ENCODE measurements around the gene CTSH.
"Not testable (repeated sequence)": the region's sequence is repeated elsewhere in the genome, so short reads cannot be mapped to it uniquely, and the experiment has no call there.

Gene CTSH

GRCh38 chr15:78921940-78922339, 22.9 kb downstream of the CTSH start:
- no peak for DNase-seq (ENCODE audit: low spot score)

GRCh38 chr15:78921517-78921916, 23.3 kb downstream of the CTSH start:
- no peak for DNase-seq (ENCODE audit: low spot score)

GRCh38 chr15:78917888-78918287, 27.0 kb downstream of the CTSH start:
- DNase-seq (ENCODE audit: low spot score): no peak

- no peak for DNase-seq (ENCODE audit: low spot score)
These were observed 28.8 kb downstream of the CTSH start for GRCh38 chr15:78916088-78916487.

- no peak for DNase-seq (ENCODE audit: low spot score)
These were observed 29.3 kb downstream of the CTSH start for GRCh38 chr15:78915341-78916087.

GRCh38 chr15:78914027-78914764, 30.6 kb downstream of the CTSH start:
- DNase-seq (ENCODE audit: low spot score): no peak

- no peak for DNase-seq (ENCODE audit: low spot score)
These were observed 31.8 kb downstream of the CTSH start for GRCh38 chr15:78913012-78913411.

GRCh38 chr15:78912316-78912715, 32.5 kb downstream of the CTSH start:
- no peak for DNase-seq (ENCODE audit: low spot score)

GRCh38 chr15:78910271-78910670, 34.6 kb downstream of the CTSH start:
- no peak for DNase-seq (ENCODE audit: low spot score)

GRCh38 chr15:78909791-78910228, 35.0 kb downstream of the CTSH start:
- DNase-seq (ENCODE audit: low spot score): no peak

- DNase-seq (ENCODE audit: low spot score): no peak
These were observed 35.6 kb downstream of the CTSH start for GRCh38 chr15:78909160-78909695.

GRCh38 chr15:78907577-78907976, 37.3 kb downstream of the CTSH start:
- no peak for DNase-seq (ENCODE audit: low spot score)

- DNase-seq (ENCODE audit: low spot score): no peak
These were observed 38.6 kb downstream of the CTSH start for GRCh38 chr15:78906316-78906620.

- no peak for DNase-seq (ENCODE audit: low spot score)
These were observed 40.1 kb downstream of the CTSH start for GRCh38 chr15:78904599-78905358.

- not testable (repeated sequence) for DNase-seq (ENCODE audit: low spot score)
These were observed 42.4 kb downstream of the CTSH start for GRCh38 chr15:78902281-78903032.

- DNase-seq (ENCODE audit: low spot score): not testable (repeated sequence)
These were observed 43.9 kb downstream of the CTSH start for GRCh38 chr15:78900819-78901533.

- DNase-seq (ENCODE audit: low spot score): no peak
These were observed 46.3 kb downstream of the CTSH start for GRCh38 chr15:78898540-78898939.

- no peak for DNase-seq (ENCODE audit: low spot score)
These were observed 49.4 kb downstream of the CTSH start for GRCh38 chr15:78895471-78895870.

- no peak for DNase-seq (ENCODE audit: low spot score)
These were observed 51.3 kb downstream of the CTSH start for GRCh38 chr15:78893538-78893937.

- no peak for DNase-seq (ENCODE audit: low spot score)
These were observed 55.8 kb downstream of the CTSH start for GRCh38 chr15:78889000-78889399.

GRCh38 chr15:78881681-78882080, 63.2 kb downstream of the CTSH start:
- DNase-seq (ENCODE audit: low spot score): no peak
